Measurements from ENCODE around the gene PPP1R18.

GRCh38 chr6:30664994-30665767, 21.3 kb downstream of the PPP1R18 start:
- TF ChIP-seq CTCF (IDR thresholded peaks at IDR 0.05) (no peak), POLR2A (IDR thresholded peaks at IDR 0.05) (no peak)

All from body of pancreas (tissue), 4 donors.